HG02571 (cell line): Measurements from ENCODE around the gene GRAP2.
"Not testable (repeated sequence)": the region's sequence is repeated elsewhere in the genome, so short reads cannot be mapped to it uniquely, and the experiment has no call there.

Experiments used
- ATAC-seq: cut with Tn5 transposase; IDR thresholded peaks from one replicate; pipeline ENCODE4 v1.9.1; 2021; ENCODE audit warnings: mild to moderate bottlenecking, moderate library complexity; ENCODE audit not compliant: unreplicated experiment

GRAP2 gene

GRCh38 chr22:39942439-39943230 is 41.8 kb downstream of the GRAP2 start:
- ATAC-seq = no peak

- ATAC-seq = no peak
Measured at GRCh38 chr22:39943337-39943736, 42.5 kb downstream of the GRAP2 start.

- no peak for ATAC-seq
Measured at GRCh38 chr22:39943953-39944872, 43.3 kb downstream of the GRAP2 start.

GRCh38 chr22:39946126-39946502 is 45.2 kb downstream of the GRAP2 start:
- no peak for ATAC-seq

- no peak for ATAC-seq
Measured at GRCh38 chr22:39946503-39947219, 45.8 kb downstream of the GRAP2 start.

GRCh38 chr22:39947220-39948216 is 46.6 kb downstream of the GRAP2 start:
- no peak for ATAC-seq

GRCh38 chr22:39949964-39950737 is 49.3 kb downstream of the GRAP2 start:
- no peak for ATAC-seq

- not testable (repeated sequence) for ATAC-seq
Measured at GRCh38 chr22:39951603-39952293, 50.9 kb downstream of the GRAP2 start.

GRCh38 chr22:39952347-39952746 is 51.5 kb downstream of the GRAP2 start:
- no peak for ATAC-seq

- ATAC-seq = no peak
Measured at GRCh38 chr22:39953101-39953500, 52.2 kb downstream of the GRAP2 start.

- no peak for ATAC-seq
Measured at GRCh38 chr22:39954584-39955055, 53.7 kb downstream of the GRAP2 start.

GRCh38 chr22:39955675-39956074 is 54.8 kb downstream of the GRAP2 start:
- no peak for ATAC-seq

- no peak for ATAC-seq
Measured at GRCh38 chr22:39956932-39957664, 56.2 kb downstream of the GRAP2 start.

GRCh38 chr22:39958009-39958711 is 57.3 kb downstream of the GRAP2 start:
- ATAC-seq = no peak

GRCh38 chr22:39958949-39959639 is 58.2 kb downstream of the GRAP2 start:
- no peak for ATAC-seq

GRCh38 chr22:39959640-39960447 is 59.0 kb downstream of the GRAP2 start, which contains the start of gene TMA7B:
Gene TMA7B, plus strand, starts transcription at chr22:39960397. Its CDS starts 3,978 bp downstream, at chr22:39964375.
- ATAC-seq = no peak
